Calu3 (cell line): ENCODE data around the gene FOXL1. TPM values are rescaled to one million over a fixed set of nuclear protein-coding genes. Genes with fewer than 3 reads are reported as not detected.

Experiments used
- BruUV-seq: library from RNA; stranded (reverse); fragments of 400-500 nt; replicated peaks from 2 replicates; lab custom pipeline; 2021; lab: Mats Ljungman, UMichigan
- CTCF ChIA-PET: fragments of 300-600 bp; sonication (Branson Sonifier 250); formaldehyde crosslinking; loops from one replicate; lab custom pipeline; 2022; ENCODE audit warnings: antibody characterized with exemption; lab: Charles Lee
- DNase-seq: peaks from one replicate; pipeline ENCODE4 v3.0.0; 2022
- H3K27ac Mint-ChIP-seq: one replicate; pipeline ENCODE4 v1.8.0; 2022; ENCODE audit warnings: mixed read lengths; ENCODE audit not compliant: unreplicated experiment
- H3K27me3 Mint-ChIP-seq: one replicate; pipeline ENCODE4 v1.8.0; 2022; ENCODE audit warnings: mixed read lengths; ENCODE audit not compliant: unreplicated experiment
- H3K36me3 Mint-ChIP-seq: one replicate; pipeline ENCODE4 v1.8.0; 2022; ENCODE audit warnings: mild to moderate bottlenecking, moderate library complexity, mixed read lengths; ENCODE audit not compliant: insufficient read depth, unreplicated experiment
- H3K4me1 Mint-ChIP-seq: one replicate; pipeline ENCODE4 v1.8.0; 2022; ENCODE audit warnings: mild to moderate bottlenecking, low read depth, mixed read lengths; ENCODE audit not compliant: unreplicated experiment
- H3K4me3 Mint-ChIP-seq: one replicate; pipeline ENCODE4 v1.8.0; 2022; ENCODE audit warnings: mild to moderate bottlenecking, low read depth, moderate library complexity, mixed read lengths; ENCODE audit not compliant: unreplicated experiment
- H3K9me3 Mint-ChIP-seq: one replicate; pipeline ENCODE4 v1.8.0; 2022; ENCODE audit warnings: low read depth, mixed read lengths; ENCODE audit not compliant: unreplicated experiment
- intact Hi-C: fragments of 100-400 bp; cut with micrococcal nuclease; formaldehyde crosslinking; loops from one replicate; pipeline ENCODE4 v1.10.0; 2022; ENCODE audit not compliant: unreplicated experiment
- total RNA-seq: library from RNA; stranded (reverse); gene quantifications from 2 replicates; pipeline ENCODE4 v1.2.3, GENCODE V29; 2022
- TF ChIP-seq, protein P1 (sequence below): fragments of 200-600 bp; IDR thresholded peaks from one replicate; pipeline ENCODE4 v1.8.0; 2022; ENCODE audit warnings: antibody characterized with exemption; ENCODE audit not compliant: unreplicated experiment

Gene FOXL1
- total RNA-seq, 1 experiment from 2014 or later: 13.3 TPM

- TF ChIP-seq, protein P1, sequence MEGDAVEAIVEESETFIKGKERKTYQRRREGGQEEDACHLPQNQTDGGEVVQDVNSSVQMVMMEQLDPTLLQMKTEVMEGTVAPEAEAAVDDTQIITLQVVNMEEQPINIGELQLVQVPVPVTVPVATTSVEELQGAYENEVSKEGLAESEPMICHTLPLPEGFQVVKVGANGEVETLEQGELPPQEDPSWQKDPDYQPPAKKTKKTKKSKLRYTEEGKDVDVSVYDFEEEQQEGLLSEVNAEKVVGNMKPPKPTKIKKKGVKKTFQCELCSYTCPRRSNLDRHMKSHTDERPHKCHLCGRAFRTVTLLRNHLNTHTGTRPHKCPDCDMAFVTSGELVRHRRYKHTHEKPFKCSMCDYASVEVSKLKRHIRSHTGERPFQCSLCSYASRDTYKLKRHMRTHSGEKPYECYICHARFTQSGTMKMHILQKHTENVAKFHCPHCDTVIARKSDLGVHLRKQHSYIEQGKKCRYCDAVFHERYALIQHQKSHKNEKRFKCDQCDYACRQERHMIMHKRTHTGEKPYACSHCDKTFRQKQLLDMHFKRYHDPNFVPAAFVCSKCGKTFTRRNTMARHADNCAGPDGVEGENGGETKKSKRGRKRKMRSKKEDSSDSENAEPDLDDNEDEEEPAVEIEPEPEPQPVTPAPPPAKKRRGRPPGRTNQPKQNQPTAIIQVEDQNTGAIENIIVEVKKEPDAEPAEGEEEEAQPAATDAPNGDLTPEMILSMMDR: no peak
- BruUV-seq: no TSS peak
- H3K27me3 Mint-ChIP-seq: peaks cover 44% of the 10 kb centered on the region
- H3K27ac Mint-ChIP-seq: no peak overlapping the region
- no peak for DNase-seq
- intact Hi-C loops: no loop called here
- peaks cover 23% of the 10 kb centered on the region for H3K36me3 Mint-ChIP-seq
- CTCF ChIA-PET: no interaction called here
- no peak overlapping the region for H3K4me3 Mint-ChIP-seq
- peaks cover 3% of the 10 kb centered on the region for H3K4me1 Mint-ChIP-seq
- no peaks in the 10 kb centered on the region for H3K9me3 Mint-ChIP-seq
Observed at GRCh38 chr16:86558355-86559193, 19.8 kb upstream of the FOXL1 start.

- CTCF ChIA-PET: no interaction called here
- Mint-ChIP-seq H3K27ac (no peak overlapping the region), H3K4me1 (peaks cover 16% of the 10 kb centered on the region), H3K27me3 (peaks cover 50% of the 10 kb centered on the region), H3K4me3 (no peak overlapping the region), H3K36me3 (peaks cover 11% of the 10 kb centered on the region), H3K9me3 (no peaks in the 10 kb centered on the region)
- intact Hi-C loops: loop anchor here (5.0 kb wide), 3 partner anchors 312 to 632 kb away; no protein-coding TSS in a partner anchor
- BruUV-seq: no TSS peak
- DNase-seq: no peak
- TF ChIP-seq, protein P1: no peak
Observed at GRCh38 chr16:86559802-86560305, 18.5 kb upstream of the FOXL1 start.

- Mint-ChIP-seq H3K36me3 (peaks cover 11% of the 10 kb centered on the region), H3K9me3 (no peaks in the 10 kb centered on the region), H3K4me3 (no peak overlapping the region), H3K27me3 (peaks cover 50% of the 10 kb centered on the region), H3K27ac (no peak overlapping the region), H3K4me1 (peaks cover 17% of the 10 kb centered on the region)
- no TSS peak for BruUV-seq
- CTCF ChIA-PET: interaction anchor here (0.6 to 1.5 kb wide), 3 partner anchors 198 to 455 kb away, joined by 3 to 4 read pairs (median 3); no protein-coding TSS in a partner anchor
- TF ChIP-seq, protein P1: no peak
- DNase-seq: no peak
- intact Hi-C loops: loop anchor here (5.0 kb wide), 3 partner anchors 310 to 630 kb away; no protein-coding TSS in a partner anchor
Observed at GRCh38 chr16:86562356-86562755, 16.0 kb upstream of the FOXL1 start.

DNA sequence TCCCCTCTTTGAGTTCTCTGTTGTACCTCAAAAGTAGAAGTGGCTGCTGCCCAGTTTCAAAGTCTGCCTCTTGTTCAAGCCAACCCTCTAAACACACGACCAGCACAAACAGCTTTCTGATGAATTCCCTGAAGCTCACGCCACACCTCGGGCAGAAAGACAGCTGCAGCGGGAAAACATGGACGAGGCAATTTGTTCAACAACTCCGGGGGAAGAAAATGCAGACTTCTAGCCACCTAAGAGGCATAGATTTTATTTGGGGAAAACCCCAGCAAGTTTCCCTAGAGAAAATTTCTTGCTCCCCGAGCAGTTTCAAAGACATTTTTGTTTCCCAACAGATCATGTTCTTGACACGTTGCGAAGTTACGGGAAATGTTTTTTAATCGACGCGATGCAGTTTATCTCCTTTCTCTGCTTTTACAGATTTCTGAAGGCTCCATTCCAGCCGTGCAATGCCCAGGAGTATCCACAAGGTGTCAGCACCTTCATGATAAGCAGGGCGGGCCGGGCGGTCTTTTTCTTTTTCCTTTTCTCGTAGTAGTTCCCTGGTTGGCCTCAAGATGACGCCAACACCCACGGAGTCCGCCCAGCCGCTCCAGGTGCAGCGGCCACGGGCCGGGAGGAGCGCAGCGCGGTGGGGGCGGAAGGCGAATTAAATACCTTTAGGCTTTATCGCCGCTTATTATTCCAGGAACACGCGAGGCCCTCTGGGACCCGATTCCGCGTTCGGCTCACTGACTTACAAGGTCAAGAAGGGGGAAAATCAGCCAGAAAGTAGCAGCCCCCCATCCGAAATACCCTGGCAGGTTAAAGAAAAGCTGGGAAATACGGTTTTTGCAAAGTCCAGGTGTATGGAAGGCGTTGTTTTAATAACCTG lies 14.6 kb upstream of the FOXL1 start:
- TF ChIP-seq, protein P1: peak; percentile 100
- BruUV-seq: no TSS peak
- Mint-ChIP-seq H3K27me3 (peaks cover 40% of the 10 kb centered on the region), H3K4me1 (peaks cover 17% of the 10 kb centered on the region), H3K4me3 (peak overlapping the region; percentile 56), H3K27ac (no peak overlapping the region), H3K36me3 (peaks cover 25% of the 10 kb centered on the region), H3K9me3 (no peaks in the 10 kb centered on the region)
- intact Hi-C loops: loop anchor here (1.0 to 5.0 kb wide), 7 partner anchors 271 to 715 kb away; no protein-coding TSS in a partner anchor
- CTCF ChIA-PET: interaction anchor here (0.5 to 2.5 kb wide), 15 partner anchors 12 to 716 kb away, joined by 3 to 22 read pairs (median 5); no protein-coding TSS in a partner anchor
- DNase-seq: peak; percentile 94
